PC-3 (cell line): Measurements from ENCODE around the gene TGOLN2. TPM values are rescaled to one million over a fixed set of nuclear protein-coding genes. Genes with fewer than 3 reads are reported as not detected.

Experiments
- ATAC-seq: fragments of 200-7000 bp; cut with Tn5 transposase; 2 replicates; pipeline ENCODE4 v1.9.1; 2020; ENCODE audit warnings: mild to moderate bottlenecking, moderate library complexity
- BruUV-seq: library from RNA; stranded (reverse); fragments of 400-500 nt; replicated peaks from 2 replicates; lab custom pipeline; 2021; lab: Mats Ljungman, UMichigan
- CTCF ChIA-PET: fragments of 300-600 bp; sonication (Branson Sonifier 250); formaldehyde crosslinking; loops from one replicate; lab custom pipeline; 2022; ENCODE audit warnings: antibody characterized with exemption; lab: Charles Lee
- POLR2A ChIA-PET: fragments of 300-600 bp; sonication (Branson Sonifier 250); formaldehyde crosslinking; loops from one replicate; lab custom pipeline; 2022; ENCODE audit warnings: antibody characterized with exemption; ENCODE audit not compliant: unreplicated experiment; lab: Charles Lee
- DNase-seq: peaks from one replicate; pipeline ENCODE4 v3.0.0-alpha.2; 2015
- H2AFZ ChIP-seq: fragments of 300-600 bp; sonication (generic); 2 replicates; pipeline ENCODE4 v1.6.0; 2016; ENCODE audit warnings: antibody characterized with exemption, low read length
- H3F3A ChIP-seq: fragments of 300-600 bp; sonication (generic); one replicate; pipeline ENCODE4 v1.6.0; 2017; ENCODE audit warnings: antibody characterized with exemption, low read length, control low read depth, mild to moderate bottlenecking; ENCODE audit not compliant: unreplicated experiment
- H3K27ac ChIP-seq: fragments of 300-600 bp; sonication (generic); 2 replicates; pipeline ENCODE4 v1.5.1; 2016; ENCODE audit warnings: mild to moderate bottlenecking, low read length
- H3K27me3 ChIP-seq: fragments of 300-600 bp; sonication (generic); 2 replicates; pipeline ENCODE4 v1.6.1; 2016; ENCODE audit warnings: low read length, mixed read lengths
- H3K36me3 ChIP-seq: fragments of 300-600 bp; sonication (generic); 2 replicates; pipeline ENCODE4 v1.6.1; 2016; ENCODE audit warnings: low read depth, mixed run types, low read length, mixed read lengths
- H3K4me1 ChIP-seq: fragments of 300-600 bp; sonication (generic); 2 replicates; pipeline ENCODE4 v1.5.1; 2016; ENCODE audit warnings: low read length; ENCODE audit not compliant: insufficient read depth
- H3K4me2 ChIP-seq: fragments of 300-600 bp; sonication (generic); 2 replicates; pipeline ENCODE4 v1.6.0; 2016; ENCODE audit warnings: low read length
- H3K4me3 ChIP-seq: fragments of 300-600 bp; sonication (generic); 2 replicates; pipeline ENCODE4 v1.5.1; 2016; ENCODE audit warnings: mild to moderate bottlenecking, low read length, mixed read lengths
- H3K79me2 ChIP-seq: fragments of 300-600 bp; sonication (generic); 2 replicates; pipeline ENCODE4 v1.6.1; 2017; ENCODE audit warnings: low read length, mixed read lengths
- H3K9ac ChIP-seq: fragments of 300-600 bp; sonication (generic); 2 replicates; pipeline ENCODE4 v1.6.0; 2016; ENCODE audit warnings: mild to moderate bottlenecking, low read length
- H3K9me2 ChIP-seq: fragments of 300-600 bp; sonication (generic); replicated peaks from 2 replicates; pipeline ENCODE4 v1.6.1; 2016; ENCODE audit warnings: mixed run types, low read length, mixed read lengths
- H3K9me3 ChIP-seq: fragments of 300-600 bp; sonication (generic); 2 replicates; pipeline ENCODE4 v1.6.1; 2016; ENCODE audit warnings: low read length, mixed read lengths
- H4K20me1 ChIP-seq: fragments of 300-600 bp; sonication (generic); 2 replicates; pipeline ENCODE4 v1.6.1; 2016; ENCODE audit warnings: low read length, mixed read lengths
- EZH2 ChIP-seq: fragments of 300-600 bp; sonication (generic); IDR thresholded peaks from one replicate; pipeline ENCODE4 v1.6.1; 2017; ENCODE audit warnings: antibody characterized with exemption, mild to moderate bottlenecking, low read length; ENCODE audit not compliant: unreplicated experiment
- EZH2phosphoT487 ChIP-seq: fragments of 300-600 bp; sonication (generic); IDR thresholded peaks from 2 replicates; pipeline ENCODE4 v1.6.1; 2018; ENCODE audit warnings: mild to moderate bottlenecking, antibody characterized with exemption, low read length, borderline replicate concordance
- intact Hi-C: fragments of 100-400 bp; cut with micrococcal nuclease; formaldehyde crosslinking; loops from 2 replicates; pipeline ENCODE4 v1.9.0; 2023
- total RNA-seq: library from RNA; depleted of rRNA; stranded (reverse); fragments of >200 nt; gene quantifications from 2 replicates; pipeline ENCODE4 v1.2.3, GENCODE V29; 2014
- TF ChIP-seq, protein P1 (sequence below): fragments of 300-600 bp; sonication (generic); conservative IDR thresholded peaks from 2 replicates; pipeline ENCODE4 v1.5.1; 2017; ENCODE audit warnings: antibody characterized with exemption, low read depth, mild to moderate bottlenecking, low read length

TGOLN2 gene
- total RNA-seq, 1 experiment from 2014 or later, result 48.9 TPM

DNA sequence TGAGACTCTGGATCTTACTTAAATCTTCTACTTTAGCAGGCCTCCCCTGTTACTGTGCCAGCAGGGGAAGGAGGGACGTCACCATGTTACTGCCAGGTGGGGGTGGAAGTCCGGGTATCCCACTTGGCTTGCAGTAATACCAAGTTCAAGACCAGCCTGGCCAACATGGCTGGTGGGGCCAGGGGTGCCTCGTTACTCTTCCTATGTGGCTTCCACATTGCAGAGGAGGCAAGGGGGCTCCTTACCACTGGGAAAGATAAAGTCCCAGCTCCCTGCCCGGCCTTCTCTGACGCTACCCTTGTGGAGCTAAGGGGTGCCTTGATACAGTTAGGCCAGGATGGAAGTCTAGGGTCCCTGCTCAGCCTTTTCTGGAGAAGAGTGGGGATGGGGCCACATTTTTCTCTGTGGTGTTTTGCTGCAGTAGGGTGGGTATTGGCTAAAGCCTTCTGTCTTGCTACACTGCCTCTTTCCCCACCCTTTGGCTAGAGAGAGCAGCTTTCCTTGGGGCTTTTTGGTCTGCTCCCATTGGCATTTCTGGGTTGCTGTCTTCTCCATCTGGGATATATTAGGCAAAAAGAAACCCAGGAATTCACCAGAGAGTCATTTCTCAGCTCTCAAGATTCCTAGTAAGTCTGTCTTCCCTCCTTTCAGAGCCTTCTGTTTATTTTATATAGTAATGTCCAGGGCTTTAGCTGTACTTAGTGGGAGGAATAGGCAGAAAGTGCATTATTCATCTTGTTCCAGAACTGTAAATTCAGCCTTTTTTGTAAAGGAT, 48.7 kb upstream of the TGOLN2 start:
- Histone ChIP-seq H2AFZ (no peak overlapping the region), H4K20me1 (no peaks in the 10 kb centered on the region), H3K36me3 (peaks cover 7% of the 10 kb centered on the region; the same call in 1 of the 2 replicates), H3K9ac (no peak overlapping the region), H3F3A (no peaks in the 10 kb centered on the region), H3K4me1 (peaks cover 4% of the 10 kb centered on the region; the same call in 1 of the 2 replicates), H3K27ac (no peak overlapping the region), H3K9me2 (no peaks in the 10 kb centered on the region), H3K4me2 (no peak overlapping the region), H3K9me3 (no peaks in the 10 kb centered on the region), H3K4me3 (no peak overlapping the region), H3K79me2 (no peaks in the 10 kb centered on the region), H3K27me3 (no peaks in the 10 kb centered on the region)
- DNase-seq (no peak), ATAC-seq (no peak)
- POLR2A ChIA-PET, result no interaction called here
- intact Hi-C loops, result no loop called here
- no peak for TF ChIP-seq EZH2
- TF ChIP-seq EZH2phosphoT487, result no peak
- TF ChIP-seq, protein P1, sequence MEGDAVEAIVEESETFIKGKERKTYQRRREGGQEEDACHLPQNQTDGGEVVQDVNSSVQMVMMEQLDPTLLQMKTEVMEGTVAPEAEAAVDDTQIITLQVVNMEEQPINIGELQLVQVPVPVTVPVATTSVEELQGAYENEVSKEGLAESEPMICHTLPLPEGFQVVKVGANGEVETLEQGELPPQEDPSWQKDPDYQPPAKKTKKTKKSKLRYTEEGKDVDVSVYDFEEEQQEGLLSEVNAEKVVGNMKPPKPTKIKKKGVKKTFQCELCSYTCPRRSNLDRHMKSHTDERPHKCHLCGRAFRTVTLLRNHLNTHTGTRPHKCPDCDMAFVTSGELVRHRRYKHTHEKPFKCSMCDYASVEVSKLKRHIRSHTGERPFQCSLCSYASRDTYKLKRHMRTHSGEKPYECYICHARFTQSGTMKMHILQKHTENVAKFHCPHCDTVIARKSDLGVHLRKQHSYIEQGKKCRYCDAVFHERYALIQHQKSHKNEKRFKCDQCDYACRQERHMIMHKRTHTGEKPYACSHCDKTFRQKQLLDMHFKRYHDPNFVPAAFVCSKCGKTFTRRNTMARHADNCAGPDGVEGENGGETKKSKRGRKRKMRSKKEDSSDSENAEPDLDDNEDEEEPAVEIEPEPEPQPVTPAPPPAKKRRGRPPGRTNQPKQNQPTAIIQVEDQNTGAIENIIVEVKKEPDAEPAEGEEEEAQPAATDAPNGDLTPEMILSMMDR, result no peak
- BruUV-seq, result no TSS peak
- CTCF ChIA-PET, result no interaction called here

DNA sequence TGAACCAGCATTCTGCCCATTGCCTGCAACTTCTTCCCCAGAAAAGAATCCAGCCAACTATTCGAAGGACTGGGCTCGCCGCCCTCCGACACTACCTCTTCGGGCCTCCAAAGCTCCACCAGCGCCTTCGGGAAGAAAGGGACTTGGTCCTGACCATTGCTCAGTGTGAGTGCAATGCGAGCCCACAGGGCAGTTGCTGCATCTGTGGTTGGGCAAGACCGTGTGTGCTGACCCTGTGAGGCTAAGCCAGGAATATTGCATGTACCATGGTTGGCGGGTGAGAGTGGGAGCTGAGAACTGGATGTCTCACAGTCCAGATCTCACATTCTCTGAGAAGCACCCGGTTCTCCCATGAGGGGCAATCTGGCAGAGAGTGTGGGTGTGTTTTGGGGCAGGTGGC, 43.3 kb upstream of the TGOLN2 start:
- no peaks in the 10 kb centered on the region for H4K20me1 ChIP-seq
- ATAC-seq (no peak), DNase-seq (no peak)
- no peak overlapping the region for H2AFZ ChIP-seq
- intact Hi-C loops, result no loop called here
- H3K79me2 ChIP-seq, result no peaks in the 10 kb centered on the region
- H3K27ac ChIP-seq, result no peak overlapping the region
- no peaks in the 10 kb centered on the region for H3F3A ChIP-seq
- peaks cover 18% of the 10 kb centered on the region for H3K4me1 ChIP-seq
- no peaks in the 10 kb centered on the region for H3K9me3 ChIP-seq
- H3K9me2 ChIP-seq, result no peaks in the 10 kb centered on the region
- CTCF ChIA-PET, result no interaction called here
- no peaks in the 10 kb centered on the region; the same call in 1 of the 2 replicates for H3K36me3 ChIP-seq
- H3K4me2 ChIP-seq, result no peak overlapping the region
- no peaks in the 10 kb centered on the region for H3K27me3 ChIP-seq
- no TSS peak for BruUV-seq
- POLR2A ChIA-PET, result interaction anchor here (0.5 kb wide), 1 partner anchor 175 kb away, joined by 3 read pairs; no protein-coding TSS in a partner anchor
- H3K9ac ChIP-seq, result no peak overlapping the region
- no peak overlapping the region for H3K4me3 ChIP-seq
- no peak for TF ChIP-seq EZH2phosphoT487
- TF ChIP-seq, protein P1, result no peak
- no peak for TF ChIP-seq EZH2
